Hindlimb muscle (tissue), 1 donor: Measurements from ENCODE around the gene EMCN. TPM values are rescaled to one million over a fixed set of nuclear protein-coding genes. Genes with fewer than 3 reads are reported as not detected.
"Not testable (repeated sequence)": the region's sequence is repeated elsewhere in the genome, so short reads cannot be mapped to it uniquely, and the experiment has no call there.

ENCODE experiments used
- DNase-seq: peaks from one replicate; pipeline ENCODE4 v3.0.0-alpha.2; 2013
- polyA plus RNA-seq: library from polyadenylated mRNA; unstranded; fragments of 120-200 nt; gene quantifications from one replicate; pipeline ENCODE4 v1.2.1, GENCODE V29; 2013; ENCODE audit not compliant: insufficient read length

The EMCN gene
- polyA plus RNA-seq, 1 donor, result 29.7 TPM

DNA sequence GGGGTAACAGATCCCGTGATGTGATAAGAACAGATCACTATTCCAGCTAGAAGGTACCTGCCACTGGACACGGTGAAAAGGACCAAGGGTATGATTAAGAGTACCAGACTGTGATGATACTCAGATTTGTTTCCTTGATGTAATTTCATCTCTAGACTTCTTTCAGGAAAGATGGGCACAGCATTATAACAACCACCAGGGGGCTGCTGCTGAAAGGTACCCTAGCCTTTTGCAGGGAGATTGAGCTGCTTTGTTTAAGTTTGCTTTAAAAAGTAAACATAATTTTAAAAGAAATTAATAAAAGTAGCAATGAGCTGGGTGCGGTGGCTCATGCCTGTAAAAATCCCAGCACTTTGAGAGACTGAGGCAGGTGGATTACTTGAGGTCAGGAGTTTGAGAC lies 145.4 kb downstream of the EMCN start:
- DNase-seq, result no peak

GRCh38 chr4:100369871-100370270 lies 148.0 kb downstream of the EMCN start:
- no peak for DNase-seq

DNA sequence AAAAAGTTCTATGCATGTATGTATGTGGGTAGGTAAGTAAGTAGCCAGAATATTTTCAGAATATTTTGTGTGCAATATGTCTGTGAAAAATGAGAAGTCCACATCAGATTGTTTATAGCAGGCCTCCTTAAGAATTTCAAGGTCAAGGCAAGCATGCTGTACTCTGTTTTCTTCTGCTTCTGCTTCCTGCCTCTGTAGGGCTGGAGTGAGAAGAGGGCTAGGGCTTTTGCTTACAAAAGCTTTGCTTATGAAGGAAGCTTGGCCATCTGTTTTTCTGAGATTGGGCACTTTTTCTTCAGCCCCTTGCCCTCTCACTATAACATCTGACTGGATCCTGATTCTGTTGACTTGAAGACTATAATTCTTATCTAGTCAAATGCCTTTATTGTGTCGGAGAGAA lies 150.4 kb downstream of the EMCN start:
- DNase-seq, result no peak

GRCh38 chr4:100366213-100366612 lies 151.6 kb downstream of the EMCN start:
- DNase-seq, result no peak

DNA sequence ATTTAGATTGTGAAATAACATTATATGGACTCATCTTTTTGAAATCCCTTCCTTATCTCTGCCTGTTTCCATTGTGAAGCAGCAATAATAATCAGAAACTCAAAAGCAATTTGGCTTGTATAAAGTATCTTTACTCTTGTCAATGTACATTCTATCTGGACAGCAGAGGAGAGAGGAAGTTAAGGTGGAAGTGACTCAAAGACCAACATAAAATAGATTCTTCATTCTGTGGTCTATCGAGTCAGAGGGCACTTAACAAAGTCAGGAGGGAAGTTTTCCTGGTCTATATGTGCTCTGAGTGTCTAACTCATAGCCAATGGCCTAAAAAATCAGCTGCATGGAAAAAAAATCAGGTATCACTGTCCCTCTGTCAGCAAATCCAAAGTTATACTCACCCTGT lies 155.5 kb downstream of the EMCN start:
- DNase-seq, result no peak

DNA sequence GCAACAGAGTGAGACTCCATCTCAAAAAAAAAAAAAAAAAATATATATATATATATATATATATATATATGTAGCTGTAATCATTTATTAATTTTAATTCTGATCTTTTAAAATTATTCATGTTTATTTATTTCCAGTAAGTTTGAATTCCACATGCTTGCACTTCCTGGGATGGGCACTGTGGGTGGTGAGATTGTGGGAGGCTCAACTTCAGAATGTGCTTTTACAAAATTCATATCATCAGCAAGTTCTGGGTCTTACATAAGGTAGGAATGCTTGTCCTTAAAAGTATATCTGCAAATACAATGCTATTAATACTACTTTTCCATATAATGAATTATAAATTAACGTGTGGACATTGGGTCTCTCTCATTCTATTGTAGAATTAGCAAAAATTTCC lies 156.5 kb downstream of the EMCN start:
- DNase-seq, result no peak

DNA sequence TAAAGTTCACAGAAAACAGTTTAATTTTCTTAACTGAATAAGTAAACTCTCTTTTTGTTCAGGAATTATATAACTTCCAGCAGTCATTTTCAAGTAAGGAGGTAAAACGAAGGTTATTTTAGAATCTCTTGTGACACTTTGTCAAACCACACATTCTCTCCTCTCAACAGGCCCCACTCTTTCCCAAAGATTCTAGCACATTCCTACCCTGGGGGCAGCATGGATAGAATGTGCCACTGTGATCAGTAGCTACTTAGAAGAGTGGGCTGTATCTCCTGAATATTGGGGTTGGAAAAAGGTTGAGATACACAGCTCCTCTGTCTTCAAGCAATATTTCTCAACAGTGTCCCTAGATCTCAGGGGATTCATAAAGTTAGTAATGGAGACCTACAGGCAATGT lies 157.6 kb downstream of the EMCN start:
- no peak for DNase-seq

DNA sequence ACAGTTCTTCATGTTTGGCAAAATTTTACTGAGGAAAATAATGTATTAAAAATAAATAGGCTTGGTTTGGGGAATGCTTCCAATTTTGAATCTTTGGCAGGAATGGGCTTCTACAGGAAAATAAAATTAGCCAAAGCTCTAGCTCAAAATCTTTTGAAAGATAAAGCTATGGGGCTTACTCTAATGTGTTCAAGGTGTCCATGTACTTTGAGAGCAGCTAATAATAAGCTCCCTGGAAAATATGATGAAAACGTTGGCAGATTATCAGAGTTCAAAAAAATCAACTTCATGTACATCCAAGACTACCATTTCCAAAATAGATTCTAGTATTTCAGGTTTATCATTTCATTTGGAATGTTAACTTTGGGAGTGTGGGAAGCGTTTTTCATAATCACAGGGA lies 158.4 kb downstream of the EMCN start:
- peak; percentile 63 for DNase-seq

DNA sequence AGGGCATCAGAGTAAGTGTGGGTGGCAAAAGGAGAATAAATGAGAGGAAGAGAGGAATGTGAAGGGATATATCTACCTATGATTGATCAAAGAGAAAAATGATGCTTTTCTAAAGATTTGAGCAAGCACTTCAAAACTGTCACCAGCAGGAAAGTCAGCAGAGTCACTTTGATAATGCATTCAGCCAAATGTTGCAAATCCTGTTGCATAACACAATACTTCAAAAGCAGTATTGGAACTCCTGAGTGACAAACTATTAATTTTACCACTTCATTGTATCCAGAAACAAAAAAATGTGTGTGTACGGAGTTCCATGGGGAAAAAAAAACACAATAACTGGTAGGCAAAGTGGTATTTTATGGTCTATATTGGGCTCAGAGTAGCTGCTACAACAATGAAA lies 160.3 kb downstream of the EMCN start:
- no peak for DNase-seq

GRCh38 chr4:100356172-100356571 lies 161.7 kb downstream of the EMCN start:
- no peak for DNase-seq

DNA sequence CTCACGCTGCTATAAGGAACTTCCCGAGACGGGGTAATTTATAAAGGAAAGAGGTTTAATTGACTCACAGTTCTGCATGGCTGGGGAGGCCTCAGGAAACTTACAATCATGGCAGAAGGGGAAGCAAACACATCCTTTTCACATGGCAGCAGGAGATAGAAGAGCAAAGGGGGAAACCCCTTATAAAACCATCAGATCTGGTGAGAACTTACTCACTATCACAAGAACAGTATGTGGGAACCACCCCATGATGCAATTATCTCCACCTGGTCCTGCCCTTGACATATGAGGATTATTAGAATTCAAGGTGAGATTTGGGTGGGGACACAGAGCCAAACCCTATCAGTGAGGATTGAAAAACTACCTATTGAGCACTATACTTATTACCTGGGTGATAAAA lies 165.5 kb downstream of the EMCN start:
- not testable (repeated sequence) for DNase-seq

DNA sequence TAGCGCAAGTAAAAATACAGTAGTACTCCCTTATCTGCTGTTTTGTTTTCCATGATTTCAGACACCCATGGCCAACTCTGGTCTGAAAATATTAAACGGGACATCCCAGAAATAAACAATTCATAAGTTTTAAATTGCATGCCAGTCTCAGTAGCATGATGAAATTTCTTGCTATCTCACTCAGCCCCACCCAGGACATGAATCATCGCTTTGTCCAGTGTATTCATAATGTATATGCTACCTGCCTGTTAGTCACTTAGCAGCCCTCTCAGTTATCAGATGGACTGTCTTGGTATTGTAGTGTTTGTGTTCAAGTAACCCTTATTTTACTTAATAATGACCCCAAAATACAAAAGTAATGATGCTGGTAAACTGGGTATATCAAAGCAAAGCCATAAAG lies 169.3 kb downstream of the EMCN start:
- DNase-seq, result no peak

GRCh38 chr4:100347241-100347640 lies 170.6 kb downstream of the EMCN start:
- no peak for DNase-seq

DNA sequence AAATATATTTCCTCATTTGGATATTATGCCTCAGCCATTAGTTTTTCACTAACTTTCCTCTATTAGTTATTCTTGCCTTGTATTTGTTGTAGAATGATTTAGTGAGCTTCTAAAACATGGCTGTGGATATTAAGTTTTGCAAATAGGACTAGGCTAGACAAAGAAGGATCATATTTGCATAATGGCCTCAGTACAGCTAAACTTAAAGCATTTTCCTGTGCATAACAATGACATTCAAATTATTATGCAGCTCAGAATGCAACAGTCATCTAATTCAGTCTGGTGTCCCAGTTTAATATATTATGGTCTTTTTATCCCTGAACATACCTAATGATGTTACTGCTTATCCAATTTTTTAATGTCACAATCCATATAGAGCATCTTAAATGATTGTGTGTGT lies 172.2 kb downstream of the EMCN start:
- DNase-seq, result no peak
